HL-60 (cell line): ENCODE measurements around the gene GSX1.

Source experiments
- DNase-seq, 2 experiments: peaks; one replicate each; pipeline ENCODE4 v3.0.0-alpha.2; 2010 to 2020; ENCODE audit warnings: low read depth in 1 of 2, low spot score in 1 of 2
- H3K27ac ChIP-seq: fragments of 250-450 bp; sonication (Bioruptor Pico); replicated peaks from 2 replicates; pipeline ENCODE4 v1.5.1; 2020; ENCODE audit warnings: mild to moderate bottlenecking, moderate library complexity
- H3K27me3 ChIP-seq: fragments of 250-450 bp; sonication (Bioruptor Pico); 2 replicates; pipeline ENCODE4 v1.5.1; 2021; ENCODE audit warnings: mild to moderate bottlenecking, moderate library complexity; ENCODE audit not compliant: insufficient read depth, poor library complexity, severe bottlenecking
- H3K4me3 ChIP-seq: replicated peaks from 2 replicates; pipeline ENCODE4 v1.5.1; 2011; ENCODE audit warnings: mild to moderate bottlenecking, control low read depth, low read length; ENCODE audit not compliant: insufficient read depth
- CTCF ChIP-seq: IDR thresholded peaks from one replicate; pipeline ENCODE4 v1.5.1; 2011; ENCODE audit warnings: low read length, control low read depth, inconsistent platforms; ENCODE audit not compliant: insufficient read depth
- GABPA ChIP-seq: IDR thresholded peaks from 2 replicates; pipeline ENCODE4 v1.6.1; 2012; ENCODE audit warnings: low read depth
- POLR2AphosphoS5 ChIP-seq: IDR thresholded peaks from 2 replicates; pipeline ENCODE4 v1.6.1; 2012; ENCODE audit warnings: low read depth
- REST ChIP-seq: IDR thresholded peaks from 2 replicates; pipeline ENCODE4 v1.6.1; 2012; ENCODE audit warnings: low read depth; ENCODE audit not compliant: insufficient replicate concordance
- SPI1 ChIP-seq: IDR thresholded peaks from 2 replicates; pipeline ENCODE4 v1.6.1; 2012; ENCODE audit warnings: low read depth, mild to moderate bottlenecking, borderline replicate concordance

The GSX1 gene

GRCh38 chr13:27842571-27842970, 50.3 kb downstream of the GSX1 start:
- no peak for DNase-seq
- TF ChIP-seq POLR2AphosphoS5 = no peak
- no peak for TF ChIP-seq GABPA
- TF ChIP-seq CTCF = no peak
- no peak for TF ChIP-seq REST
- no peak for TF ChIP-seq SPI1
- Histone ChIP-seq H3K4me3 (no peak overlapping the region), H3K27ac (no peak overlapping the region), H3K27me3 (peaks cover 8% of the 10 kb centered on the region)
